Lower leg skin (tissue), 4 donors: Measurements from ENCODE around the gene OSBPL5. TPM values are rescaled to one million over a fixed set of nuclear protein-coding genes. Genes with fewer than 3 reads are reported as not detected.

Source experiments
- DNase-seq, 2 donors: peaks; one replicate each; pipeline ENCODE4 v3.0.0-alpha.2; 2019; ENCODE audit warnings: low spot score in 2 of 2
- H3K4me3 ChIP-seq: fragments of 200-600 bp; sonication (generic); 2 replicates; pipeline ENCODE4 v1.5.1; 2017; ENCODE audit warnings: mild to moderate bottlenecking, low read depth; ENCODE audit not compliant: poor library complexity, severe bottlenecking
- CTCF ChIP-seq, 3 donors: fragments of 450-650 bp; IDR thresholded peaks; one replicate each; pipeline ENCODE4 v1.5.1; 2016; ENCODE audit warnings: antibody characterized with exemption in 3 of 3, mild to moderate bottlenecking in 3 of 3, moderate library complexity in 2 of 3
- POLR2A ChIP-seq, 2 donors: fragments of 450-650 bp; IDR thresholded peaks; one replicate each; pipeline ENCODE4 v1.6.1; 2016 to 2017; ENCODE audit warnings: antibody characterized with exemption in 2 of 2, mild to moderate bottlenecking in 1 of 2, moderate library complexity in 1 of 2
- WGBS, 2 donors: methylation state at CpG; one replicate each; pipeline ENCODE4 v1.1.5; 2018; 5-methylcytosine and 5-hydroxymethylcytosine counted together
- intact Hi-C: fragments of 100-400 bp; cut with DNase I; formaldehyde crosslinking; loops from one replicate; pipeline ENCODE4 v1.15.0; 2023; ENCODE audit warnings: low total_unique reads
- total RNA-seq, 4 donors: library from RNA; depleted of rRNA; stranded (reverse); fragments of >200 nt; gene quantifications; one replicate each; pipeline ENCODE4 v1.1.0, GENCODE V29; 2016

Gene OSBPL5
- total RNA-seq, 4 donors from 2014 or later, result 39.0 to 77.4 (median 64.2) TPM

GRCh38 chr11:3188496-3189195 is 23.5 kb upstream of the OSBPL5 start:
- intact Hi-C loops, result no loop called here
- H3K4me3 ChIP-seq, result no peak overlapping the region
- 88 to 92% methylated on average over 17 of the region's 17 CpGs for WGBS, 2 donors
- no peak for TF ChIP-seq POLR2A (IDR thresholded peaks at IDR 0.05)
- TF ChIP-seq CTCF (IDR thresholded peaks at IDR 0.05), result no peak
- DNase-seq, result peak in 1 of 2 donors; percentile 54

DNA sequence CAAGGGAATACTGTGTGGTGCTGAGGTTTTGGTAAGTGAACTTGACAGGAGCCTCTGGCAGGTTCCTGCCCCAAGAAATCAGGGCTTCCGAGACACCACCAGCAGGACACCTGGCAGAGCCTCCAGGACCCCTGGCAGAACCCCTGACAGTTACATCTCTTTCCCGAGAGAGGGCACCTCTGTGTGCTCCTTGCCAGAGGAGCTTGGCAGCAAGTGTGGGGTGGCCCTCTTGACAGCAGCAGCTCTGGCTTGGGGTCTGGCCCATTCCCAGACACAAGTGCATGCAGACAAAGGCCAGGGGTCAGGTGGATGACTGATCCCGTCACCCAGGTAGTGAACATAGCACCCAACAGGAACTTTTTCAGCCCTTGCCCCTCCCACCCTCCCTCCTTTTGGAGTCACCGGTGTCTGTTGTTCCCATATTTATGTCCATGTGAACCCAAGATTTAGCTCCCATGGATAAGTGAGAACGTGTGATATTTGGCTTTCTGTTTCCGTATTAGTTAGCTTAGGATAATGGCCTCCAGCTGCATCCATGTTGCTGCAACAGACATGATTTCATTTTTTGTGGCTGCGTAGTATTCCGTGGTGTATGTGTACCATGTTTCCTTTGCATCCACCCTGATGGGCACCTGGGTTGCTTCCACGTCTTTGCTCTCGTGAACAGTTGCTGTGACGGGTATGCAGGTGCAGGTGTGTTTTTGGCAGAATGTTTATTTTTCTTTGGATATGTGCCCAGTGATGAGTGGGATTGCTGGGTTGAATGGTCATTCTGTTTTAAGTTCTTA is 21.2 kb upstream of the OSBPL5 start:
- no peak overlapping the region for H3K4me3 ChIP-seq
- 80 to 89% methylated on average over 10 to 11 of the region's 11 CpGs for WGBS, 2 donors
- intact Hi-C loops, result no loop called here
- DNase-seq, result peak in 1 of 2 donors; percentile 36
- TF ChIP-seq POLR2A (IDR thresholded peaks at IDR 0.05), result no peak
- TF ChIP-seq CTCF (IDR thresholded peaks at IDR 0.05), result no peak

DNA sequence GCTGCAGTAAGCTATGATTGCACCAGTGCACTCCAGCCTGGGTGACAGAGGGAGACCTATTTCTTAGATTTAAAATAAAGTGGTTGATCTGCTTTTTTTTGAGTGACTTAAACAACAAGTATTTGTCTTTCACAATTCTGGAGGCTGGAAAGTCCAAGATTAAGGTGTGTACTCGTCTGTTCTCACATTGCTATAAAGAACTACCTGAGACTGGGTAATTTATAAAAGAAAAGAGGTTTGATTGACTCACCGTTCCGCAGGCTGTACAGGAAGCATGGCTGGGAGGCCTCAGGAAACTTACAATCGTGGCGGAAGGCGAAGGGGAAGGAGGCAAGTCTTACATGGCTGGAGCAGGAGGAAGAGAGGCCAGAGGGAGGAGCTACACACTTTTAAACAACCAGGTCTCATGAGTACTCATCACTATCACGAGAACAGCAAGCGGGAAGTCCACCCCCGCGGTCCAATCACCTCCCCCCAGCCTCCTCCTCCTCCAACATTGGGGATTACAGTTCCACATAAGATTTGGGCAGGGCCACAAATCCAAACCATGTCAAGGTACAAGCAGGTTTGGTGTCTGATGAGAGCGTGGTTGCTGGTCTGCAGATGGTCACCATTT is 19.7 kb upstream of the OSBPL5 start:
- no peak overlapping the region for H3K4me3 ChIP-seq
- 82 to 83% methylated on average over 11 of the region's 11 CpGs for WGBS, 2 donors
- no peak for DNase-seq
- intact Hi-C loops, result no loop called here
- no peak for TF ChIP-seq POLR2A (IDR thresholded peaks at IDR 0.05)
- TF ChIP-seq CTCF (IDR thresholded peaks at IDR 0.05), result no peak

- intact Hi-C loops, result no loop called here
- H3K4me3 ChIP-seq, result no peak overlapping the region
- TF ChIP-seq POLR2A (IDR thresholded peaks at IDR 0.05) (no peak), CTCF (IDR thresholded peaks at IDR 0.05) (no peak)
- 79 to 92% methylated on average over 6 of the region's 6 CpGs for WGBS, 2 donors
- no peak for DNase-seq
These were observed 18.4 kb upstream of the OSBPL5 start for GRCh38 chr11:3183523-3183922.

DNA sequence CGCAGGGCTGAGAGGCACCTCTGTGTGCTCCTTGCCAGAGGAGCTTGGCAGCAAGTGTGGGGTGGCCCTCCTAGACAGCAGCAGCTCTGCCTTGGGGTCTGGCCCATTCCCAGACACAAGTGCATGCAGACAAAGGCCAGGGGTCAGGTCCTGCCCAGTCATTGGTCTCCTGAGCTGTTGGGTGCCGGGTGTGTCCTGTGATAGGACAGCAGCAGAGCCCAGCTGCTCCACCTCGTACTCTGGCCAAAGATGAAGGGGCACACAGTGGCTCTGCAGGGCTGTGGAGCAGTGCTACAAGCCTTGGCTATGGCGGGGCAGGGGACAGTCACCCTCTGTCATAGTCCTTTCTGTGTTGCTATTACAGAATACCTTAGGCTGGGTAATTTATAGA is 17.3 kb upstream of the OSBPL5 start:
- DNase-seq, result no peak
- no peak overlapping the region for H3K4me3 ChIP-seq
- TF ChIP-seq CTCF (IDR thresholded peaks at IDR 0.05) (no peak), POLR2A (IDR thresholded peaks at IDR 0.05) (no peak)
- intact Hi-C loops, result no loop called here
- 94 to 96% methylated on average over 3 to 4 of the region's 4 CpGs for WGBS, 2 donors
